ENCODE results near the gene SDK2.
A peak's percentile ranks its signal among the peaks of the same experiment; 100 is the strongest.

SDK2 gene

GRCh38 chr17:73534209-73534909, 109.9 kb downstream of the SDK2 start:
- DNase-seq: no peak
- Mint-ChIP-seq H3K27ac (peak overlapping the region; percentile 38), H3K36me3 (peaks cover 0 to 1% of the 10 kb centered on the region in 2 donors), H3K4me3 (no peak overlapping the region), H3K27me3 (no peaks in the 10 kb centered on the region), H3K4me1 (peaks cover 12 to 47% of the 10 kb centered on the region in 2 donors), H3K9me3 (no peaks in the 10 kb centered on the region)
- ATAC-seq (replicated peaks): no peak

GRCh38 chr17:73533781-73534180, 110.5 kb downstream of the SDK2 start:
- H3K9me3 Mint-ChIP-seq: no peaks in the 10 kb centered on the region
- H3K27ac Mint-ChIP-seq: no peak overlapping the region
- DNase-seq: no peak
- no peak for ATAC-seq (replicated peaks)
- H3K36me3 Mint-ChIP-seq: peaks cover 0 to 1% of the 10 kb centered on the region in 2 donors
- no peak overlapping the region for H3K4me3 Mint-ChIP-seq
- H3K27me3 Mint-ChIP-seq: no peaks in the 10 kb centered on the region
- peaks cover 9 to 47% of the 10 kb centered on the region in 2 donors for H3K4me1 Mint-ChIP-seq

- Mint-ChIP-seq H3K27me3 (no peaks in the 10 kb centered on the region), H3K27ac (no peak overlapping the region), H3K36me3 (peaks cover 0 to 1% of the 10 kb centered on the region in 2 donors), H3K9me3 (no peaks in the 10 kb centered on the region), H3K4me3 (no peak overlapping the region), H3K4me1 (peaks cover 12 to 47% of the 10 kb centered on the region in 2 donors)
- ATAC-seq (replicated peaks): no peak
- no peak for DNase-seq
Measured at GRCh38 chr17:73533127-73533526, 111.1 kb downstream of the SDK2 start.

GRCh38 chr17:73532421-73532901, 111.8 kb downstream of the SDK2 start:
- Mint-ChIP-seq H3K9me3 (no peaks in the 10 kb centered on the region), H3K27ac (no peak overlapping the region), H3K27me3 (no peaks in the 10 kb centered on the region), H3K4me1 (peaks cover 12 to 41% of the 10 kb centered on the region in 2 donors), H3K4me3 (no peak overlapping the region), H3K36me3 (peaks cover 0 to 2% of the 10 kb centered on the region in 2 donors)
- ATAC-seq (replicated peaks) (no peak), DNase-seq (no peak)

- ATAC-seq (replicated peaks) (no peak), DNase-seq (no peak)
- Mint-ChIP-seq H3K4me3 (no peak overlapping the region), H3K4me1 (peaks cover 10 to 30% of the 10 kb centered on the region in 2 donors), H3K27me3 (no peaks in the 10 kb centered on the region), H3K9me3 (no peaks in the 10 kb centered on the region), H3K27ac (no peak overlapping the region), H3K36me3 (peaks cover 6% of the 10 kb centered on the region in 2 donors)
Measured at GRCh38 chr17:73531158-73531557, 113.1 kb downstream of the SDK2 start.

- Mint-ChIP-seq H3K4me1 (peaks cover 9 to 25% of the 10 kb centered on the region in 2 donors), H3K27me3 (no peaks in the 10 kb centered on the region), H3K27ac (no peak overlapping the region), H3K4me3 (no peak overlapping the region), H3K36me3 (peaks cover 6% of the 10 kb centered on the region in 2 donors), H3K9me3 (no peaks in the 10 kb centered on the region)
- no peak for ATAC-seq (replicated peaks)
- DNase-seq: no peak
Measured at GRCh38 chr17:73528679-73529078, 115.6 kb downstream of the SDK2 start.

GRCh38 chr17:73526952-73527351, 117.3 kb downstream of the SDK2 start:
- Mint-ChIP-seq H3K27ac (no peak overlapping the region), H3K36me3 (peaks cover 6% of the 10 kb centered on the region in 2 donors), H3K4me1 (peaks cover 8 to 26% of the 10 kb centered on the region in 2 donors), H3K27me3 (no peaks in the 10 kb centered on the region), H3K9me3 (no peaks in the 10 kb centered on the region), H3K4me3 (no peak overlapping the region)
- DNase-seq: no peak
- no peak for ATAC-seq (replicated peaks)

GRCh38 chr17:73524941-73525679, 119.1 kb downstream of the SDK2 start:
- DNase-seq (no peak), ATAC-seq (replicated peaks) (no peak)
- peaks cover 14 to 21% of the 10 kb centered on the region in 2 donors for H3K4me1 Mint-ChIP-seq
- no peak overlapping the region for H3K4me3 Mint-ChIP-seq
- H3K27me3 Mint-ChIP-seq: no peaks in the 10 kb centered on the region
- no peaks in the 10 kb centered on the region for H3K9me3 Mint-ChIP-seq
- no peak overlapping the region for H3K27ac Mint-ChIP-seq
- peaks cover 6 to 11% of the 10 kb centered on the region in 2 donors for H3K36me3 Mint-ChIP-seq

GRCh38 chr17:73522696-73523095, 121.5 kb downstream of the SDK2 start:
- no peak for ATAC-seq (replicated peaks)
- H3K9me3 Mint-ChIP-seq: no peaks in the 10 kb centered on the region

GRCh38 chr17:73522107-73522506, 122.1 kb downstream of the SDK2 start:
- Mint-ChIP-seq H3K27ac (peak overlapping the region; percentile 51), H3K27me3 (no peaks in the 10 kb centered on the region), H3K4me3 (no peak overlapping the region), H3K36me3 (peaks cover 2 to 9% of the 10 kb centered on the region in 2 donors), H3K4me1 (peaks cover 10 to 25% of the 10 kb centered on the region in 2 donors), H3K9me3 (no peaks in the 10 kb centered on the region)
- ATAC-seq (replicated peaks) (no peak), DNase-seq (no peak)

More at GRCh38 chr17:73522696-73523095, 121.5 kb downstream of the SDK2 start:
- peak overlapping the region; percentile 51 for H3K27ac Mint-ChIP-seq
- H3K4me3 Mint-ChIP-seq: no peak overlapping the region
- peaks cover 10 to 25% of the 10 kb centered on the region in 2 donors for H3K4me1 Mint-ChIP-seq
- H3K27me3 Mint-ChIP-seq: no peaks in the 10 kb centered on the region
- DNase-seq: no peak
- H3K36me3 Mint-ChIP-seq: peaks cover 4 to 11% of the 10 kb centered on the region in 2 donors

GRCh38 chr17:73521376-73521775, 122.9 kb downstream of the SDK2 start:
- H3K4me1 Mint-ChIP-seq: peaks cover 14 to 25% of the 10 kb centered on the region in 2 donors
- no peaks in the 10 kb centered on the region for H3K9me3 Mint-ChIP-seq
- no peak overlapping the region for H3K4me3 Mint-ChIP-seq
- H3K27ac Mint-ChIP-seq: no peak overlapping the region
- ATAC-seq (replicated peaks) (no peak), DNase-seq (no peak)
- H3K36me3 Mint-ChIP-seq: peaks cover 0 to 5% of the 10 kb centered on the region in 2 donors
- H3K27me3 Mint-ChIP-seq: no peaks in the 10 kb centered on the region

- DNase-seq (no peak), ATAC-seq (replicated peaks) (no peak)
- Mint-ChIP-seq H3K9me3 (no peaks in the 10 kb centered on the region), H3K36me3 (peaks cover 0 to 5% of the 10 kb centered on the region in 2 donors), H3K4me1 (peaks cover 15 to 25% of the 10 kb centered on the region in 2 donors), H3K4me3 (no peak overlapping the region), H3K27ac (no peak overlapping the region), H3K27me3 (no peaks in the 10 kb centered on the region)
Measured at GRCh38 chr17:73520369-73520761, 123.9 kb downstream of the SDK2 start.

GRCh38 chr17:73519714-73520368, 124.4 kb downstream of the SDK2 start:
- peaks cover 16 to 25% of the 10 kb centered on the region in 2 donors for H3K4me1 Mint-ChIP-seq
- no peak for DNase-seq
- H3K9me3 Mint-ChIP-seq: no peaks in the 10 kb centered on the region
- H3K27ac Mint-ChIP-seq: no peak overlapping the region
- H3K27me3 Mint-ChIP-seq: no peaks in the 10 kb centered on the region
- no peak overlapping the region for H3K4me3 Mint-ChIP-seq
- no peak for ATAC-seq (replicated peaks)
- peaks cover 0 to 5% of the 10 kb centered on the region in 2 donors for H3K36me3 Mint-ChIP-seq

GRCh38 chr17:73519011-73519410, 125.2 kb downstream of the SDK2 start:
- H3K4me1 Mint-ChIP-seq: peaks cover 14 to 22% of the 10 kb centered on the region in 2 donors
- H3K9me3 Mint-ChIP-seq: no peaks in the 10 kb centered on the region
- H3K27ac Mint-ChIP-seq: no peak overlapping the region
- no peaks in the 10 kb centered on the region for H3K27me3 Mint-ChIP-seq
- peaks cover 0 to 5% of the 10 kb centered on the region in 2 donors for H3K36me3 Mint-ChIP-seq
- ATAC-seq (replicated peaks) (no peak), DNase-seq (no peak)
- H3K4me3 Mint-ChIP-seq: no peak overlapping the region

All from stimulated activated naive B cell treated with anti-CD40 and anti-IgM and Interleukin-4, amounts not matched to agents 10 μg/mL and 1 μg/mL and 100 μg/mL, for 72 hours (primary cell).